T-helper 22 cell (primary cell): ENCODE results near the gene GSPT1.

Experiments
- DNase-seq: peaks from one replicate; pipeline ENCODE4 v3.0.0-alpha.2; 2020; ENCODE audit warnings: low read depth

The GSPT1 gene

GRCh38 chr16:11913425-11914079 lies 2.2 kb downstream of the GSPT1 start:
- DNase-seq: peak; percentile 47

- DNase-seq: no peak
These were observed 5.9 kb downstream of the GSPT1 start for GRCh38 chr16:11909653-11910545.

DNA sequence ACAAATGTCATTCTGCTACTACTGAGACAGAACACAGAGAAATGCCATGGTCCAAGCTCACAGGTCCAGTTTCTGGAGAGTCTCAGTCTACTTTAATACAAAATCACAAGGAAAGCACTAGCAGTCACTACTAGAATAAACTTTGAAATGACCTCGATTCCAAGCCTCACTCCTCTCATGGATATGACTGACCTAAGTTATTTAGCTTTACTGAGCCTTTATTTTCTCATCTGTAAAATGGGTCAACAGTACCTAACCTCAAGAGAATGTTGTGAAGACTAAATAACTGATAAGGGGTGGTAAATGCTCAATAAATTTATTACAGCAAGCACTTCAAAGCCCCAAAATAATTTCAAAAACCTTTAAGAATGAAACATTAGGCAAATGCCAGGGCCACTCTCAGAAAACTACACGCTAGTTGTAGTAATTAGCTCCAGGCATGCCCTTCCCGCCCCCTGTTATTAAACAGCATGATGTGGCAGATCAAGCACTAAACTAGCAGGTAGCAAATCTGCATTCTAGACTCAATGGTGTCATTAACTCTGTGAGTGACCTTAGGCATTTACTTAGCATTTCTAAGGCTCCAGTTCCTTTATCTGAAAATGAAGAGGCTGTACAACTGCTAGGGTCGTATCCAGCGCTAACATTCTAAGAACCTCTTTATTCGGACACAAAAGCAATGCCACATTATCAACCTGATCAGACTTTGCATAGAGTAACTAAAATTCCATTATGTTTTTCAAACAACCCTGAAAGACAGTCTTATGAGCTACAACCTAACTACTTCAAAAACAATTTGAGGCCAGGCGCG lies 8.4 kb downstream of the GSPT1 start:
- DNase-seq: no peak

GRCh38 chr16:11903906-11904305 lies 11.8 kb downstream of the GSPT1 start:
- no peak for DNase-seq

GRCh38 chr16:11901091-11901490 lies 14.7 kb downstream of the GSPT1 start:
- no peak for DNase-seq

DNA sequence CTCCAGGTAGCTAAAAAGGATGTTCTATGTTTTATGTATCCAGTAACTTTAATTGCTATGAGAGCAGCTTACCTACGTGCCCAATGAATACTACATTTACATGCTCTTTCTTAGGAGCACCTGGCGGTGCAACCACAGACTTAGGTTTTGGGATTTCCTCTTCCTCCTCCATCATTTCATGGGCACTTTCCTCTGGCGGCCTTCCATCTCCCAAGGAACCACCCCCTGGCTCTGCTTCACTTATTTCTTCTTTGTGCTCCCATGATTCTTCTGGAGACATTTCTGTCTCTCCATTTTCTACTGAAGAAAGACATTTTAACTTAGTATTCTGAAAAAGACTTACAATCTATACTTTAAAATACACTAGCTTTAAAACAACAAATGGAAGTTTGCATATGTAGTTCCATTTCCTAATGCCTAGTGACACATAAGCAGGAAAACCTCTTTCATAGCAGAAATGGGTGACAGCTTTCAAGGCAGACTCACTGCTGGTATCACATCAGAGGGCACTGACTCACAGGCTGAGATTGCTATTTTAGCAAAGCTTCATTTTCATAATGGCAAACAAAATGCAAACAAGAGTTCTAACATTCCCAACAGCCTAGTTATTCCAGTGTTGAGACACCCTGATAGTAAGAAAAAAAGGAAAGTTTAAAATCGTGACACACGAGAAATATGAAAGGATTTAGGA lies 19.1 kb downstream of the GSPT1 start:
- no peak for DNase-seq

GRCh38 chr16:11893571-11893970 lies 22.2 kb downstream of the GSPT1 start:
- no peak for DNase-seq

- DNase-seq: no peak
These were observed 23.0 kb downstream of the GSPT1 start for GRCh38 chr16:11892761-11893160.

- DNase-seq: no peak
These were observed 25.4 kb downstream of the GSPT1 start for GRCh38 chr16:11890231-11890965.

DNA sequence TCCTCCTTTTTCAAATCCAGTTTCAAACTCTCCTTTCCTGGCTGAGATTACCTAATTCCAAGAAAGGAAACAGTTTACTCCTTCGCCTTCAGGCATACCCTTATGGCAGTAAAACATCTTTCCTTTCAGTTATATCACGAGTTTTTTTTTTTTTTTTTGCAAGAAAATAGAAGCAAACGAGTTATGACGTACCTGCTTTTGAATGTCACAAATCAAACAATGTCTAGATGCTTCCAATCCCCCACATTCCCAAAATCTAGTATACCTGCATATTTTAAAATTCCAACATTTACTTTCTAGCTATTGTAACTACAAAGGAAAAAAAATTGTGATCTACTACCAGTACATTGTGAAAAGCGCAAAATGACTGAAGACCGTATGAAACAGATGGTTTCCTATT lies 28.9 kb downstream of the GSPT1 start:
- no peak for DNase-seq

GRCh38 chr16:11884035-11884434 lies 31.7 kb downstream of the GSPT1 start:
- no peak for DNase-seq

- no peak for DNase-seq
These were observed 35.7 kb downstream of the GSPT1 start for GRCh38 chr16:11880007-11880406.

- DNase-seq: no peak
These were observed 38.4 kb downstream of the GSPT1 start for GRCh38 chr16:11877374-11877773.

DNA sequence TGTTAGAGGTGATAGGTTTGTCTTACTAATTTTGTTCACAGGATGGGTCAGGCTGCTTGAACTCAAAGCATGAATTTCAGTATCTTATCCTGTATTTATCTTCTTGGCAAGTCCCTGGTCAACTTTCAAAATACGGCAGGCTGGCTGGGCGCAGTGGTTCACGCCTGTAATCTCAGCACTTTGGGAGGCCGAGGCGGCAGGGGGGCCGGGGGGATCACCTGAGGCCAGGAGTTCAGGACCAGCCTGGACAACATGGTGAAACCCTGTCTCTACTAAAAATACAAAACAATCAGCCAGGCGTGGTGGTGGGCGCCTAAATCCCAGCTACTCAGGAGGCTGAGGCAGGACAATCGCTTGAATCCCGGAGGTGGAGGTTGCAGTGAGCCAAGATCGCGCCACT lies 39.5 kb downstream of the GSPT1 start:
- no peak for DNase-seq

DNA sequence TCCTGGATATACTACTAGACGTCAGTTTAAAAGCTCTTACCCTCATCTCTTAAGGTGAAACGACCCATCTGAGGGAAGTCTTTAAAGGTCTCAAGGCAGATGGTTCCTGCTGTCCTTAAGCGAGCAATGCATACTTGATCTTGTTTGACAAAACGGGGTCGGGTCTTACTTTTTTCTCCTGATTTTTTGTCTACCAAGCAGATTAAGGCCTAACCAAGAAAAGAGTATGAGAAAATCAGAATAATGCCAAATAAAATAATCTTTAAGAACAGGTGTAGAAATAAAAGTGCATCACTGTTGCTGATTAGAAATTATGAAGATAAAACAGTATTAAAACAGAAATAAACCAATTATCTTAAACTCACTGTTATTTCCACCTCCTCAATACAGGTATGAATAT lies 40.0 kb downstream of the GSPT1 start:
- DNase-seq: no peak

GRCh38 chr16:11871193-11871592 lies 44.6 kb downstream of the GSPT1 start:
- no peak for DNase-seq

GRCh38 chr16:11870399-11870798 lies 45.4 kb downstream of the GSPT1 start:
- DNase-seq: no peak

DNA sequence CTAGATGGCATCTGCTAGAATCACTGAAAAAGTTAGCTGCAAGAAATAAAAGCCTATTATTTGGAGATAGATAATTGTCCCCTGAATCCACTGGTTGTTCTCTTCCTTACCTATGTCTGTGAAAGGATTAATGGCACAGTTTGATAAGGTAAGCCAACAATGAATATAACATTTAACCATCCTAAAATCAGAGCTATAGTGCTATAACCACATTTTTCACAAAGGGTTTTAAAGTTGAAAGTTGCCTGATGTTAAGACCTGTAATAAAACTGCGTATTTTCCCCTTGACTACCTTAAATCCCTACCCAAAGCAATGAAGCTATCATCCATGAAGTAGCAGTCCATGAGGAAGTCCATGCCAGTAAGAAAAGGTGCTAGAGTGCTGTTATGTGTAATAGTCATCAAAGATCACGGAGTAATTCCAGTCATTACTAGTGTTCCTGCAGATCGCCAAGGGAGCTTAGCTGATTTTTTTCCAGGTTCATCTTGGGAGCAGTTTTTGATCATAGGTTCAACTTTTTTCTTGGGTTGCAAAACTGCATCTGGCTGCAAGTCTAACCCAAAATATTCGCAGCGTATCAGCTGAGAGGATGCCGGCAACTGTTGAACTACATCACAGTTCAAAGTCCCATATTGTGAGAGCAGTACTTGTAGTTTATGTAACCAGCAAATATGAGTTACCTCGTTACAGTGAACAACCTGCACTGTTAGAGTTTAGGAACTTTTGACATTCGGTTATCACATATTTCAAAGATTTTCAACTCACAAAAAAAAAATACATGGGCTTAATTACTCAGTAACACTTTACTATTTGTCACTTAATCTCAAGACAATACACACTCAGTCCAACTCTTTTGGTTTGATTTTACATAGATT lies 46.2 kb downstream of the GSPT1 start:
- DNase-seq: no peak

DNA sequence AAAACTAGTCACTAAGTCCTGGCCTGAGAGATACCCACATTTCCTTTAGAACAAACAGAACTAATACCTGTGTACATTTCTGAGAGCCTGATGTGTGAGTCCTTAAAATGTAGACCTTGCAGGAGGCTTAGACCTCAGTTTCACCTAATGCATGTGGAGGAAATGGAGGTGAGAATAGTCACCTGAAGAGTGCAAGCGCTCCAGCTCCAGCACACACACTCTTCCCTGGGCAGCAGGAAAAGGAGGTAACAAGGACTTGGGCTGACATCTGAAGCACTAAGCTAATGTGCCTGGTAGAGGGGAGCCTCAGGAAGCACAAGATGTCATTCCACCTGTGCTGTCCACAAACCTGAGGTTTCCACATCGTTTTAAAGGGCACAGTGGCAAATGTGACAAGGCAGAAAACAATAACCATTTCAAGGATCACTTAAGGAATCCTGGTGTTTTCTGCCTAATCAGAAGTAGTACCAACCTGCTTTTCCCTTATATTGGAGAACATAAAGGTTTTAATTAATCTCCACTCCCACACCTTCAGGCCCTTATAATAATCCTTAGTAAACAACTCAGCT lies 47.3 kb downstream of the GSPT1 start:
- DNase-seq: no peak

DNA sequence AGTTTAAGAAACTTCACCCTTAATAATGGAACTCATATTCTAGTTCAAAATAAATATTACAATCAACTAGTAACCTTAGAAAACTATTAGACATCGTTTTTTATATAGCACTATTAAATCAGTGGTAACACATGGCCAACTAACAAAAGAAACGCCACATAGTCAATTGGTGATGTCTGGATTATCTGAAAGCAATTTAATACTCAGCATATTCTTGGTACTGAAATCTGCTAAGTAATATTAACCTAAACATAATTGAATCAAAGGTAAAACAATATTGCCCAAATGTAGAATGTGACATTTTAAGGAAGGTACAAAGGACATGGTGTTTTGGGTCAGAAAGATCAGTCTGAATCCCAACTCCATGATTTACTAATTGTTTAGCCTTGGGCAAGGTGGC lies 53.3 kb downstream of the GSPT1 start:
- DNase-seq: no peak
